Measurements from ENCODE around the gene PPP2R5A.
"Not testable (repeated sequence)": the region's sequence is repeated elsewhere in the genome, so short reads cannot be mapped to it uniquely, and the experiment has no call there.

Gene PPP2R5A

DNA sequence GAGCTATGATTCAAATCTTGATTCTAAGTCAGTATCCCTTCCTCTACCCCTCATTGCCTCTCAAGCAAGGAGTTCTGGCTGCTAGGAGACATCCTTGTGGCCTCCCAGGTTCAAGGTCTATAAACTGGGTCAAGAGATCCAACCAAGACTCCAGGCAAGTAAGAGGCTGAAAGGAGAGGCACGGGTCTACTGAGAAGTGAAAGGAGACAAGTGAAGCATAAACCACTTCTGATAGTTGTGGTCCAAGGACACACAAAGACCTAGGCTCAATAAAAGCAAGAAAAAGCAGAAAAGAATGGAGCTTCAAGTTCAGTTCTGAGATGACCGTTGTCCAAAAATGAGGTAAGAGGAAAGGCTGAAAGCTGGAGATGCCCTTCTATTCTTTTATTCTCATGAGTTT is 17.8 kb upstream of the PPP2R5A start:
- no peak for DNase-seq (ENCODE audit: low read depth in 2 of 3, low spot score in 1 of 3)

GRCh38 chr1:212269306-212269705 is 15.9 kb upstream of the PPP2R5A start:
- no peak for DNase-seq (ENCODE audit: low read depth in 2 of 3, low spot score in 1 of 3)

DNA sequence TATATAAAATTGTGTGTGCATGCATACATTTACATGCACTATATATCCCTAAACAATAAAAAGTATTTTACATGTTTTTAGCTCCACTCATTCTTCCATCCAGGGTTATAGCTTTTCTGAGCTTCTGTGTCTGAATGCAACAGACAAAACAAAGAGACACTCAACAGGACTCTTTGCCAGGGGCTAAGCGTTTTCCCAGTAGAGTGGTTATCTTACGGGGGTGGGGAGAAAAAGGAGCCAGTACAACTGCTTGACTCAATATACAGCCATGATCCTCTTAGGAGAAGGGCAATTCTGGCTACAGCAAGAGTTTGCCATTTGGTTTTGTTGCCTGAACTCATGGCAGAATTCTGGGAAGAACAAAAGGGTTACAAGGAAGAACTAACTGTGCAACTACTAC is 14.6 kb upstream of the PPP2R5A start:
- DNase-seq (ENCODE audit: low read depth in 2 of 3, low spot score in 1 of 3): no peak

- no peak for DNase-seq (ENCODE audit: low read depth in 2 of 3, low spot score in 1 of 3)
Observed at GRCh38 chr1:212271234-212271633, 14.0 kb upstream of the PPP2R5A start.

- DNase-seq (ENCODE audit: low read depth in 2 of 3, low spot score in 1 of 3): no peak
Observed at GRCh38 chr1:212271823-212272485, 13.3 kb upstream of the PPP2R5A start.

- no peak for DNase-seq (ENCODE audit: low read depth in 2 of 3, low spot score in 1 of 3)
Observed at GRCh38 chr1:212281590-212281989, 3.6 kb upstream of the PPP2R5A start.

DNA sequence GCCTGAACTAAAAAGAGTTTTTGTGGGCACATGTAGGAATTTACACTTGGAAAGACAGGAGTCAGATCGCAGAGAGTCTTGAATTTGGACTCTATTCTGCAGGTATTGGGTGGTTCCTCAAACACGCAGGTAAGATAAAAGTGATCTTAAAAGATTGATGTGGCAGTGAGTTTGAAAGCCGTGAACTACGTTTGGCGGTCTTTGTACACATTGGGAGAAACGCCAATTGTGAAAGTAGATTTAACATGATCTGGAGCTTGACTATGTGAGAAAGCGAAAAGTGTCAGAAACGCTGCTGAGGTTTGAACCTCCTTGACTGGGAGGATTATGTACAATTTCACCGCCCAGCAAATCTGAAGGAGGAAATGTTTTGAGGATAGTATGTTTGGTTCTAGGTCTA is 1.5 kb upstream of the PPP2R5A start:
- no peak for DNase-seq (ENCODE audit: low read depth in 2 of 3, low spot score in 1 of 3)

DNA sequence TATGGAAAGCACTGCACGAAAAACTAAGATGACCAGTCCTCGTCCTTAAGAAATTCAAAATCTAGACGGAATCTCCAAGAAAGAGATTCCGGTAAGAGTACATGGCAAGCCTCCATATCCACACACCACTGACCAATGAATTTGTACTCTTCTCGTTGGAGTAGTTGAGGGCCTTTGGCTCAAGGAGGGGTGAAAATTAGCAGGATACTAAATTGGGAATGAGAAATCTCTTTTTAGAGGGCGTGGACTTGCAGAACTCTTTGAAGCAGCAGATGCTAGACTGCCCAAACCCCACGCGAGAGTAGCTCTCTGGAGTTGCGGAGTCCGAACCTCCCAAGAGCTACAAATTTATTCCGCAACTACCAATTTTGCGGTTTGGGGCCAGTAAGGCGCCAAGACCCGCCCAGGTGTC is 872 bp upstream of the PPP2R5A start:
- no peak for DNase-seq (ENCODE audit: low read depth in 2 of 3, low spot score in 1 of 3)

DNA sequence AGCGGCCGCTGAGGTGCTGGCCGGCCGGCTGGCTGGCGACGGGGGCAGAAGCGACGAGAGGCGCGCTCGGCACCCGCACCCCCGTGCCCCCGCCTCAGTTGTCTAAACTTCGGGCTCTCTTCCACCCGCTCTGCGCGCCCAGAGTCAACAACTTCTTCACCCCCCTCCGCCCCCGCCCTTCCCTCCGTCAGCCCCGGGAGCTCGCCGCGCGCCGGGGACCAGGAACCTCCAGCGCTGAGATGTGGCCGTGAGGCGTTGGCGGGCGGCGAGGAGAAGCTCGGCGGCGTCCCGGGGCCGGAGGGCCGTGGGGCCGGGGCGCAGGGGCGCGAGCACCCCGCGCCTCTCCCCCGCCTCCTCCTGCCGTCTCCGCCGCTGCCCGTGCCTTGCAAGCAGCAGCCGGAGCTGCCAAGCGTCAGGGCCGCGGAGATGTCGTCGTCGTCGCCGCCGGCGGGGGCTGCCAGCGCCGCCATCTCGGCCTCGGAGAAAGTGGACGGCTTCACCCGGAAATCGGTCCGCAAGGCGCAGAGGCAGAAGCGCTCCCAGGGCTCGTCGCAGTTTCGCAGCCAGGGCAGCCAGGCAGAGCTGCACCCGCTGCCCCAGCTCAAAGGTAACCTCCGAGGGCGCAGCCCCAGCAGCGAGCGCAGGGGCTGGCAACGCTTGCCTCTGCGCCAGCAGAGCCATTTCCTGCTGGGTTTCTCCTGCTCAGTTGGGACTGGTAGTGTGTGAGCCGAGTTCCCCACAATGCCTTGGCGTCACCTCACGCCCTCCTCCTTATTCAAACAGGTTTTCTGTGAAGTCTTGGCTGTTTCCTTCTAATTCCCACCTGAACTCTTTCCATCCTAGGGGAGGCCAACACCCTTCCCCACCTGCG is 710 bp downstream of the PPP2R5A start:
- peak; percentile 40 to 63 (median 54) for DNase-seq (ENCODE audit: low read depth in 2 of 3, low spot score in 1 of 3)

DNA sequence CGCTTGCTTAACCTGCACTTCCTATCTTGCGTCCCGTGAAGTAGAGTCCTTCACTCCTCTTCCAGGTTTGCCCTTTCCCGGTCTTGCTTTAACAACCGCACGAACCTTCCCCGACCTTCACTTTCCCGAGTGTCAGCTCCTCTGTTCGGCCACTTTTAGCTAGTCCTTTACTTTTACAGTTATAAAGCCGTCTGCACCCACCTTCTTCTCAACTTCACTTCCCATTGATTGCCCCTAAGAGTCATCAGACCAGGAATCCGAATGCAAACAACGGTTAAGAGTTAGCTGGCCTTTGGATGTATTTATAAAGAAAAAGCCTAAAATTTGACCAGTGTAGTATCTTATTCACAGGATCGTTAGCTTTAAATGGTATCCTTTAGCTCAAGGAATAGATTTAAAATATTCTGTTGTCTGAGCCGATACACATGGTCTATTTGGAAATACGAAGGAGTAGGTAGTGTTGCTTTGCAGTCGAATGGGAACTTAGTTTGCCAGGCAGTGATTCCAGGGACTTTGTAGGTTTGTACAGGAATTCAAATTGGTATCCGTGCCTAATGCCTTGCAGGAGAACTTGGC is 1.4 kb downstream of the PPP2R5A start:
- DNase-seq (ENCODE audit: low read depth in 2 of 3, low spot score in 1 of 3): no peak

DNA sequence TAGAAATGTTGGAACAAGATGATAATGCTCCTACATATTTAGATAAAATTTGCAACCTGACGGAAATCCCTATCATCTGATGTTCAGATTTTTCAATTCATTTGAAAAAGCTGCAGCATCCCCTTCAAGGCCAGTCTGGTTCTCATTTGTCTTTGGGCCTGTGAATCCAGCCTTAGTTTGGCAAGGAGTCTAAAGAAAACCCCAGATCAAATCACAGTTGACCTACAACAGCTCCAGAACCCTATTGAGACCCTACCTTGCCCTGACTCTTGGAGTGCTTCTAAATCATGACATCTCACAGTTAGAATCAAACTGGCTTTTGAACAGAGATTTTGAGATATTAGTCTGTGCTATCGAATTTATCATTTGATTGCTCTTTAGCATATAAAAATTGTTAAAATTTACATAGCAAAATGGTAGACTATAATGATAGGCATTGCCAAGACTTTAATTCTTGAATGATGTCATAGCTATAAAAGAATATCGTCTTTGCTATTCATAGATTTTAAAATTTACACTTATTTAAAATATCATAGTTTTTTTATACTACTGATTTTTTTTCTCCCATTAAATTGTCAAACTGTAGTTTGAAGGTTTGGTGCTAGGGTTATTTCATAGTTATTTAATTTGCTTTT is 2.2 kb downstream of the PPP2R5A start:
- DNase-seq (ENCODE audit: low read depth in 2 of 3, low spot score in 1 of 3): no peak

GRCh38 chr1:212287995-212288394 is 2.8 kb downstream of the PPP2R5A start:
- not testable (repeated sequence) for DNase-seq (ENCODE audit: low read depth in 2 of 3, low spot score in 1 of 3)

GRCh38 chr1:212288615-212289014 is 3.4 kb downstream of the PPP2R5A start:
- no peak for DNase-seq (ENCODE audit: low read depth in 2 of 3, low spot score in 1 of 3)

DNA sequence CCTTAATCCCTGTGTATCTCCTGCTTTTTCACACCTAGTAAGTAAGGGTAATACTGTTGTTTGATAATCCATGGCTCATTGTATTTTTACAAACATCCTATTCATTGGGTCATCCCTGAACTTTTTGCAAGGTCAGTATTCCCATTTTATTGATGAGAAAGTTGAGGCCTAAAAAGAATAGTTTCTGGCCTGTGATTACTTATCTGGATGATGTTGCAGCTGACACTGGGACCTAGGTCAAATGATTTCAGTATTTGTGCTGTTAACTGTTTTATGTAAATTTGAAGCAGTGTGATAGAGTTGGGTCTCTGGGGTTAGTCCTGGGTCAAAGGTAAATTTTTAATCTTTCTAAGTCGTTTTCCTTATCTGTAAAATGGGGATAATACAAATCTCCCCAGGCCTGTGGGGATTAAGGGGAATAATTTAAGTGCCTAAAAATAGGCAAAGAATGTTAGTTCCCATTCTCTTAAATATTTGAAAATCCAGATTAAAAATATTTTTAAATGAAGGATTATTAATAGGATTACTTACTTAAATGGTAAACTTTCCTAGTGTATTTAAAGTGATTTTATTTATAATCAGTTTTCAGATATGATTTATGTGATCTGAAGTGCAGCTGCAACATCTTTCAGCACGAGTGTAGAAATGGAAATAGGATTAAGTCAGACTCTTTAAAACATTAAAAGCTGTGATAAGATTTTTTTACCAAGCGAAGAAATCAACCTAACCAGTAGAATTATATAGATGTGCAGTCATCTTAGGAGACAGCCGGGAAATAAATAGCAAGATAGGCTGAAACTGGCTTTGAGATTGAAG is 4.3 kb downstream of the PPP2R5A start:
- no peak for DNase-seq (ENCODE audit: low read depth in 2 of 3, low spot score in 1 of 3)

- no peak for DNase-seq (ENCODE audit: low read depth in 2 of 3, low spot score in 1 of 3)
Observed at GRCh38 chr1:212290608-212291007, 5.4 kb downstream of the PPP2R5A start.

DNA sequence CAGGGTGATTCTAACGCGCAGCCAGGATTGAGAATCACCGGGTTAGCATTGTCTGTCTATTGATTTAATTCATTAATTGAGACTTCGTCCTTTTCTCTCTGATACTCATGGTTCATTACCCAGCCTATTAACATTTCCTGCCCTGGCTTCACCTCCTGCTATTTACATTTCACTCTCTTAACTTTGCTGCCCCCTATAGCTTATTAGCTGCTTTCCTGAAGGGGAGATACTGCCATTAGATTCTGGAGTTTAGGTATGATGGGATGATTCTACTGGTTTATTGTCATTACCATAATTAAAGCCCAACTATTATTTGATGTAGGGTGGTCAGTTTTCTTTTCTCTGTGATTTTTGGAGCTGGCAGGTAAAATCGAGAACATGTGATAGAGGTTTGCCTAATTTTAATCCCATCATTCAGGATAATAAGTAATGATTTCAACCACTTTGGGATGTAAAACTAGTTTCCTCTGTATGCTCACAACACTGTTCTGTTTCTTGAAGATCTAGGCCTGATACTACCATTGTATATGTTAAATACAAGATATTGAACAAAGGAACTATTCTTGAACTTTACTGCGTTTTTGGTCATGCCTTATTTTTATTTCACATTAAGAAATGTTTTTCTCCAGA is 6.4 kb downstream of the PPP2R5A start:
- no peak for DNase-seq (ENCODE audit: low read depth in 2 of 3, low spot score in 1 of 3)

- no peak for DNase-seq (ENCODE audit: low read depth in 2 of 3, low spot score in 1 of 3)
Observed at GRCh38 chr1:212292250-212293105, 7.3 kb downstream of the PPP2R5A start.

GRCh38 chr1:212293579-212293978 is 8.4 kb downstream of the PPP2R5A start:
- no peak for DNase-seq (ENCODE audit: low read depth in 2 of 3, low spot score in 1 of 3)

- no peak for DNase-seq (ENCODE audit: low read depth in 2 of 3, low spot score in 1 of 3)
Observed at GRCh38 chr1:212294983-212295382, 9.8 kb downstream of the PPP2R5A start.

DNA sequence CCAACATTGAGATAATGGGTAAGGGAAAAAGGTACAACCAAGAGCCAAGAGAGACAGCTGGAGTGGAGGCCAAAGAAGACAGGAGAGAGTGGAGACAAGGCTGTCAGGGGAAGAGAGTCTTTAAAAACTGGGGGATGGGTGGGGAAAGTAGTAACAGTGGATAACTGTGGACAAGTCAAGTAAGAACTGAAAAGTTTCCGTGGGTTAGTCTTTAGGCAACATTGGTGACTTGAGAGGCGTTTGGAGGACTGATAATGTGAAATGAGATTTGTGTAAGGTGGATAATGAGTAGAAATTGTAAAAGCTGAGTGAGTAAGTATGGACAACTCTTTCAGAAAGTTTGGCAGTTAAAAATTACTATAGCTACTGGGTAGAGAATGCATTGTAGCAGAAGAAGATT is 10.4 kb downstream of the PPP2R5A start:
- DNase-seq (ENCODE audit: low read depth in 2 of 3, low spot score in 1 of 3): no peak

Data from stimulated activated CD4-positive, alpha-beta T cell treated with anti-CD3 and anti-CD28 coated beads, Interleukin-12 subunit alpha, Interleukin-12 subunit beta, amount 100 ng/mL, for 48 hours (primary cell).